ENCODE results near the gene NLN. TPM values are rescaled to one million over a fixed set of nuclear protein-coding genes. Genes with fewer than 3 reads are reported as not detected.
A peak's percentile ranks its signal among the peaks of the same experiment; 100 is the strongest.
"Not testable (repeated sequence)": the region's sequence is repeated elsewhere in the genome, so short reads cannot be mapped to it uniquely, and the experiment has no call there.

Gene NLN
- total RNA-seq, 8 experiments from 2014 or later: 9.2 to 24.6 (median 21.3) TPM

DNA sequence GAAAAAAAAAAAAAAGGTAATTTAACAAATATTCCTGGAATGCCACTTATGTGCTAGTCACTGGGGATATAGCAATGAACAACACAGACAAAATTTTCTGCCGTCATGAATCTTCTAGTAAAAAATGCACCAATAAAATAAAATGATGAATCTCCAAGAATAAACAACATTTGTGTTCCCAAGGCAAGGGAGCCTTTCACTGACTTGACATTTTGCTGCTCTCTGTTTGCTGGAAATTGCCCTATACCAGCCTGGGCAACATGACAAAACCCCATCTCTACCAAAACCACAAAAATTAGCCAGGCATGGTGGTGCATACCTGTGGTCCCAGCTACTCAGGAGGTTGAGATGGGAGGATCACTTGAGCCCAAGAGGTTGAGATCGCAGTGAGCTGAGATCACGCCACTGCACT is 139.8 kb downstream of the NLN start:
- WGBS, 10 experiments: 0 to 98% (median 71%) methylated on average over 1 to 3 of the region's 3 CpGs; no CpG with 5 or more reads in 1 of the 10 experiments
- ATAC-seq (replicated peaks in 6 of 8): peak in 2 of 8 experiments; percentile 17 to 32

DNA sequence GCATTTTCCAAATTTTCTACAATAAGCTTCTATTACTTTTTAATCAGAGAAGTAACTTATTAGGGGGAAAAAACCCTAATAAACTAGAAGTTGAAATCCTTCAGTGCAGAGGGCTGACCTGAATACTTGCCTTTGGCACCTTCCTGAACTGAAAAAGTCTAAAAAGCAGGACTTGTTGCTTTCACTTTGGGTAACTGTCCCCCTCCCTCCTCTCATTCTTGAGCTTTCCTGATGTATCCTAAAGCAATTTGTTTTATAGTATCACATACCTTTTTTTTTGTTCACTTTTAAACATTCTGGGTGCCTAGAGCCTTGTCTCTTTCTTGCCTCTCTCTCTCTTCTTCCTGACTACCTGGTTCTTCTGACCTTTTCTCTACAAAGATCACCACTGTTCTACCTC is 140.4 kb downstream of the NLN start:
- ATAC-seq (replicated peaks in 6 of 8): no peak

More for the DNA sequence above, 139.8 kb downstream of the NLN start:
- in situ Hi-C loops (cut with MboI; ENCODE audit: low pct_unique_long_range_greater_than_20kb in 2 of 9, low sequenced_read_pairs in 9 of 9, unreplicated experiment in 9 of 9): no loop called here
- Histone ChIP-seq H3K27ac (no peak overlapping the region), H3K4me3 (no peak overlapping the region), H3K4me1 (replicated peaks in 1 of 2) (no peaks in the 10 kb centered on the region)

DNA sequence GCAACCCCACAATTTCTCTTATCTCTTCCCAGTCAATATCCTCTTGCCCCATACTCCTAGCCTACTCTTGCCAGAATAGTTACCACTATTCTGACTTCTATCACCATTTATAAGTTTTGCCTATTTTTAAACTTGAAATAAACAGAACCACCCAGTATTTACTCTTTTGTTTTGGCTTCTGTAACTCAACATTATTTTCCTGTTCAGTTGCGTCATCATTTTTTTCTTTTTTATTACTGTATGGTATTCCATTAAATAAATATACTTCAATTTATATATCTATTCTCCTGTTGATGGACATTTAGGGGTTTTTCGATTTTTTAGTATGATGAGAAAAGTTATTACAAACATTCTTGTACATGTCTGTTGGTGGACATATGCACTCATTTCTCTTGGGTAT is 141.7 kb downstream of the NLN start:
- no peak overlapping the region for H3K27ac ChIP-seq
- in situ Hi-C loops (cut with MboI; ENCODE audit: low pct_unique_long_range_greater_than_20kb in 2 of 9, low sequenced_read_pairs in 9 of 9, unreplicated experiment in 9 of 9): no loop called here
- no peaks in the 10 kb centered on the region for H3K4me1 ChIP-seq (replicated peaks in 1 of 2)
- H3K4me3 ChIP-seq: no peak overlapping the region
- WGBS, 10 experiments: 55 to 100% (median 75%) methylated on average over 1 to 2 of the region's 2 CpGs
- ATAC-seq (replicated peaks in 6 of 8): no peak

More for the DNA sequence above, 140.4 kb downstream of the NLN start:
- no peak overlapping the region for H3K4me3 ChIP-seq
- H3K4me1 ChIP-seq (replicated peaks in 1 of 2): no peaks in the 10 kb centered on the region
- H3K27ac ChIP-seq: no peak overlapping the region
- in situ Hi-C loops (cut with MboI; ENCODE audit: low pct_unique_long_range_greater_than_20kb in 2 of 9, low sequenced_read_pairs in 9 of 9, unreplicated experiment in 9 of 9): no loop called here

DNA sequence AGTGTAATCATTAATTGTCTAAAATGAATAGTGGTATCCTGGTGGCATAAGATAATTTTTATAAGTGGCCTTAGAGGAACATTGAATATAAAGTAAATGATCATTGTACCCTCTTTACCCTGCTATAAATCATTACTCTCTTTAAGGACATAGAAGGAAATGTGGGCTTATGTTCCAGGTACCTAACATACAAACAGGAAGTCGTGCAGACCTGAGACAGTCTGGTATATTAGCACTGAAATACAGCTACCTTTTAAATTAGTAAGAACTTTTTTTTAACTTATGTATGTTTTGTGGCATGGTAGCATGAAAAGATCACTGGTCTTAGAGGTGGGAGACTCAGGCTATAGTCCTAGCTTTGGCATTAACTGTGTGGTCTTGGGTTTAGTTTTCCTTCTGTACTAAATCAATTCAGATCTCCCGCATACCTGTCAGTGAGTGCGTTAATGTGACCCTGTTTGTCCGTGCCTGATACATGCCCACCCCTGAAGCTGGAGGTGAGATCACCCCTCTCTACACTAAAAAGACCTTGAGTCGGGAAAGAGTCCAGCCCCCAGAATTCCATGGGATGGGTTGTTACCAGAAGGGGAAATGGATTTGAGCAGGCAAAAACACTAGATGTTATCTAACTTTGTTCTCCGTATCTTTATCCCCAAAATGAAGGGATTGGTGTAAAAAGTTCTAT is 145.0 kb downstream of the NLN start:
- 51 to 88% (median 71%) methylated on average over 1 to 5 of the region's 6 CpGs; no CpG with 5 or more reads in 1 of the 10 experiments for WGBS, 10 experiments
- in situ Hi-C loops (cut with MboI; ENCODE audit: low pct_unique_long_range_greater_than_20kb in 2 of 9, low sequenced_read_pairs in 9 of 9, unreplicated experiment in 9 of 9): no loop called here
- Histone ChIP-seq H3K27ac (no peak overlapping the region), H3K4me1 (replicated peaks in 1 of 2) (no peaks in the 10 kb centered on the region), H3K4me3 (no peak overlapping the region)
- ATAC-seq (replicated peaks in 6 of 8): no peak

DNA sequence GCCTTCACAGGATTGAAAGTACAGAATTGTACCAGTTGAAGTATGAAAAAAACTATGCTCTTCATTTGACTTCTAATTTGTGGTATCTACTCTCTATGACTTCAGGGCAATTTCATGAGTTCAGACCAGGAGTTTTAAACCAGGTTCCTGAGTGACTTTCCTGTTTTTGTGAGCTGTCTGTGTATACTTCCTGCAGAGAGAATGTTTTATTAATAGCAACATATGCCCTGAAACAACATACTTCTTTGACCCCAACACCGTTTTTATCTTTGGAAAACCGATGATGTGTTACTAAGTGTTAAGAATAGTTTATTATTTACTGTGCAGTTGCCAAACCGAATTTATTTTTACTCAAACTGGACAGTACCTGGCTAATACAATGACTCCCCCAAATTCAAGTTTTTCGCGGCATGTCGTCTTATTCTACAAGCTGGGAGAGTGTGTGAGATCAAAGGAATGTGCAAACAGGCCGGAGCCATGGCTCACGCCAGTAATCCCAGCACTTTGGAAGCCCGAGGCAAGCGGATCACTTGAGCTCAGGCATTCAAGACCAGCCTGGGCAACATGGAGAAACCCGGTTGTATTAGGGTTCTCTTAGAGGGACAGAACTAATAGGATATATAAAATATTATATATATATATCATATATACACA is 145.7 kb downstream of the NLN start:
- WGBS, 10 experiments: 0 to 100% (median 87%) methylated on average over 1 to 11 of the region's 11 CpGs
- Histone ChIP-seq H3K4me1 (replicated peaks in 1 of 2) (no peaks in the 10 kb centered on the region), H3K27ac (no peak overlapping the region), H3K4me3 (no peak overlapping the region)
- ATAC-seq (replicated peaks in 6 of 8): no peak
- in situ Hi-C loops (cut with MboI; ENCODE audit: low pct_unique_long_range_greater_than_20kb in 2 of 9, low sequenced_read_pairs in 9 of 9, unreplicated experiment in 9 of 9): no loop called here

DNA sequence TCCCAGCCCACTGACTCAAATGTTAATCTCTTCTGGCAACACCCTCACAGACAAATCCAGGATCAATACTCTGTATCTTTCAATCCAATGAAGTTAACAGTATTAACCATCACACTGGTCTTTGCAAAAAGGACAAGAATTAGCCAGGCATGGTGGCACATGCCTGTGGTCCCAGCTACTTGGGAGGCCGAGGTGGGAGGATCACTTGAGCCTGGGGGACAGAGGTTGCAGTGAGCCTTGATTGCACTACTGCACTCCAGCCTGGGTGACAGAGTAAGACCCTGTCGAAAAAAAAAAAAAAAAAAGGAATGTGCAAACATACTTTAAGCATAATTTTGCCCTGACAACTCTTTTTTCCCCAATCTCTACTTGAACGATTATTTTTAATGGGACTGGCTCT is 146.5 kb downstream of the NLN start:
- 25 to 100% (median 89%) methylated on average over 1 to 3 of the region's 3 CpGs; no CpG with 5 or more reads in 1 of the 10 experiments for WGBS, 10 experiments
- in situ Hi-C loops (cut with MboI; ENCODE audit: low pct_unique_long_range_greater_than_20kb in 2 of 9, low sequenced_read_pairs in 9 of 9, unreplicated experiment in 9 of 9): no loop called here

DNA sequence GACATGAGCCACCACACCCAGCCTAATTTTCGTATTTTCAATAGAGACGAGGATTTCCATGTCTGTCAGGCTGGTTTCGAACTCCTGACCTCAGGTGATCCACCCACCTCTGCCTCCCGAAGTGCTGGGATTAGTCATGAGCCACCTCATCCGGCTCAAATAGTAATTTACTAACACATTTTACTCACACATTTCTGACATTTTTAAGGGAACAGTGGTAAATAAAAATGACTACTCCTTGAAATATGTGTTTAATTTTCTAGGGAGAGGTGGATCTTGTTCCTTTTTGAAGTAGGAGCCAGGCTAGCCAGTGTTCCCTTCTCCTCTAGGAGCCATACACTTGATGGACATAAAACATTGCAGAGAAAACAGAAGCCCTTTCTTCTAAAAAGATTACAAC is 149.2 kb downstream of the NLN start:
- no peak for ATAC-seq (replicated peaks in 6 of 8)

More for the DNA sequence above, 146.5 kb downstream of the NLN start:
- Histone ChIP-seq H3K27ac (no peak overlapping the region), H3K4me3 (no peak overlapping the region), H3K4me1 (replicated peaks in 1 of 2) (no peaks in the 10 kb centered on the region)
- ATAC-seq (replicated peaks in 6 of 8): no peak

DNA sequence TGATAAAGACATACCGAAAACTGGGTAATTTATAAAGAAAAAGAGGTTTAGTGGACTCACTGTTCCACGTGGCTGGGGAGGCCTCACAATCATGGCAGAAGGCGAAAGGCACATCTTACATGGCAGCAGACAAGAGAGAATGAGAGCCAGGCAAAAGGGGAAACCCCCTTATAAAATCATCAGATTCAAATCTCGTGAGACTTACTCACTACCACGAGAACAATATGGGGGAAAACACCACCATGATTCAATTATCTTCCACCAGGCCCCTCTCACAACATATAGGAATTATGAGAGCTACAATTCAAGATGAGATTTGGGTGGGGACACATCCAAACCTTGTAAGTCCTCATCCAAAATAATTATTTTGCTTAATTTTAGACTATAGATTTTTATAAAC is 149.8 kb downstream of the NLN start:
- H3K4me1 ChIP-seq (replicated peaks in 1 of 2); ATAC-seq (replicated peaks in 6 of 8); in situ Hi-C loops (cut with MboI; ENCODE audit: low pct_unique_long_range_greater_than_20kb in 2 of 9, low sequenced_read_pairs in 9 of 9, unreplicated experiment in 9 of 9); H3K4me3 ChIP-seq; H3K27ac ChIP-seq: not testable (repeated sequence)
- 65 to 100% (median 84%) methylated on average over 1 to 4 of the region's 5 CpGs; no CpG with 5 or more reads in 1 of the 10 experiments for WGBS, 10 experiments

More for the DNA sequence above, 149.2 kb downstream of the NLN start:
- H3K27ac ChIP-seq: no peak overlapping the region
- WGBS, 10 experiments: 0 to 81% (median 66%) methylated on average over 1 to 4 of the region's 5 CpGs; no CpG with 5 or more reads in 5 of the 10 experiments
- in situ Hi-C loops (cut with MboI; ENCODE audit: low pct_unique_long_range_greater_than_20kb in 2 of 9, low sequenced_read_pairs in 9 of 9, unreplicated experiment in 9 of 9): no loop called here
- no peaks in the 10 kb centered on the region for H3K4me1 ChIP-seq (replicated peaks in 1 of 2)
- H3K4me3 ChIP-seq: no peak overlapping the region

DNA sequence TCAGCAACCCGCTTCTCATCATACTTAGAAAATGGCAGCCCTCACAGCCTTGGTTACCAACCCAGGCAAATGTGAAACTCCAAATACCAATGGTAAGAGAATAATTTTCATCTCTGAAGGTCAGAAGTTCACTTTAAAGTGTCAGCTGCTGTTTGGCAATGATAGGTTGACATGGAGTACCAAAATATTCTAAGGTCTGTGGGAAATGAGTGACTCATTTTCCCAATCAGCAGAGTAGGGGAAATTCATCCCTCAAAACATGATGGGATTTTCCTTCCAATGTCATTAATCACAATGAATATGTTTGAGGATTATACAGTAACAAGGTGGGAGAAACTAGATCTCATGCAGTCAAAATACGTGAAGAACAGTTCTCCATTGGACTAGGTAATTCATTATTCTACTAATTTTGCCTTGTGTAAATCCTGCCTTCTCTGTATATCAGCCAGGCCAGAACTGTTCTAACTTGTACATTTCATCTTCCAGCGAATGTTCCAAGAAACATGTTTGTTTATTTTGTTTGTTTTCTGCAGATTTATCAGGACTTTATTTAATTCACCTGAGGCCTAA is 151.3 kb downstream of the NLN start:
- no peak for ATAC-seq (replicated peaks in 6 of 8)
- in situ Hi-C loops (cut with MboI; ENCODE audit: low pct_unique_long_range_greater_than_20kb in 2 of 9, low sequenced_read_pairs in 9 of 9, unreplicated experiment in 9 of 9): no loop called here
- H3K4me3 ChIP-seq: no peak overlapping the region
- WGBS, 10 experiments: 64 to 100% (median 83%) methylated on average over 1 to 3 of the region's 3 CpGs; no CpG with 5 or more reads in 1 of the 10 experiments
- no peaks in the 10 kb centered on the region for H3K4me1 ChIP-seq (replicated peaks in 1 of 2)
- H3K27ac ChIP-seq: no peak overlapping the region

DNA sequence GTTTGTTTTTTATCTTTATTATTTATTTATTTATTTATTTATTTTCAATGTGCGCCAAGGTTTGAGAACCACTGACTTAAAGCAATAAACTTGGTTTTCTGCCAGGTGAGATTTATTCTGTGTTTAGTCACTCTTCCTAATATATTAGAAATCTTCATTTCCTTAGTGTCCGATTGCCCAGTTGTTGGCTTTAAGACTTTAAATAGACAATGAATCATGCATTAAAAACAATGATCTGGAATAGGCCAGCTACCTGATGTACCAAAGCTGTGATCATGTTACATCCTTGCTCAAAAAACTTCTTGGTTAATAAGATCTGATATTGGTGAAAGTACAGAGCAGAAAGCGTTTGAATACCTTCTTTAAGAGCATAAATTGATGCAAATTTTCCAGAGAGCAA is 152.2 kb downstream of the NLN start:
- no peaks in the 10 kb centered on the region for H3K4me1 ChIP-seq (replicated peaks in 1 of 2)
- H3K4me3 ChIP-seq: no peak overlapping the region
- no peak for ATAC-seq (replicated peaks in 6 of 8)
- in situ Hi-C loops (cut with MboI; ENCODE audit: low pct_unique_long_range_greater_than_20kb in 2 of 9, low sequenced_read_pairs in 9 of 9, unreplicated experiment in 9 of 9): no loop called here
- H3K27ac ChIP-seq: no peak overlapping the region
- WGBS, 10 experiments: 35 to 100% (median 84%) methylated on average over 2 to 3 of the region's 3 CpGs

DNA sequence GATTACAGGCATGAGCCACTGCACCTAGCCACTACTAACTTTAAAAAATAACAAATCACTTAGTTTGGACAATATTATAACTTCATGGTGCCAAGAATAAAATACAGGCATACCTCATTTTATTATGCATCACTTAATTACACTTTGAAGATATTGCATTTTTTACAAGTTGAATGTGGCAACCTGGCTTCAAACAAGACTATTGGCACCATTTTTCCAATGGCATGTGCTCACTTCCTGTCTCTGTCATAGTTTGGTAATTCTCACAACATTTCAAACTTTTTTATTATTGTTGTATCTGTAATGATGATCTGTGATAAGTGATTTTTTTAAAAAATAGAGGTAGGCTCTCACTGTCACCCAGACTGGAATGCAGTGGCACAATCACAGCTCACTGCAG is 154.5 kb downstream of the NLN start:
- Histone ChIP-seq H3K4me3 (no peak overlapping the region), H3K4me1 (replicated peaks in 1 of 2) (no peaks in the 10 kb centered on the region), H3K27ac (no peak overlapping the region)
- in situ Hi-C loops (cut with MboI; ENCODE audit: low pct_unique_long_range_greater_than_20kb in 2 of 9, low sequenced_read_pairs in 9 of 9, unreplicated experiment in 9 of 9): no loop called here
- no peak for ATAC-seq (replicated peaks in 6 of 8)

DNA sequence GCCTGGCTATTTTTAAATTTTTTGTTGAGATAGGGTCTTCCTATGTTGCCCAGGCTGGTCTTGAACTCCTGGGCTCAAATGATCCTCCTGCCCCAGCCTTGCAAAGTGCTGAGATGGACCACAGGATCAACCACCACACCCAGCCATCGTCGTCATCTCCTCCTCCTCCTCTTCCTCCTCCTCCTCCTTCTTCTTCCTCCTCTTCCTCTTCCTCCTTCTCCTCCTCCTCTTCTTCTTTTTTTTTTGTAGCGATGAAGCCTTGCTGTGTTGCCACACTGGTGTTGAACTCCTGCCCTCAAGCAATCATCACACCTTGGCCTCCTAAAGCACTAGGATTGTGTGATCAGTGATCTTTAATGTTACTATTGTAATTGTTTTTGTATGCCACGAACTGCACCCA is 155.0 kb downstream of the NLN start:
- H3K4me1 ChIP-seq (replicated peaks in 1 of 2): no peaks in the 10 kb centered on the region
- no peak for ATAC-seq (replicated peaks in 6 of 8)
- 0 to 100% (median 77%) methylated on average over 1 to 2 of the region's 4 CpGs; no CpG with 5 or more reads in 4 of the 10 experiments for WGBS, 10 experiments
- in situ Hi-C loops (cut with MboI; ENCODE audit: low pct_unique_long_range_greater_than_20kb in 2 of 9, low sequenced_read_pairs in 9 of 9, unreplicated experiment in 9 of 9): no loop called here
- no peak overlapping the region for H3K4me3 ChIP-seq
- no peak overlapping the region for H3K27ac ChIP-seq
